HCT116 (cell line): ENCODE measurements around the gene PJA1. TPM values are rescaled to one million over a fixed set of nuclear protein-coding genes. Genes with fewer than 3 reads are reported as not detected.

Source experiments
- ATAC-seq: fragments of 200-7000 bp; cut with Tn5 transposase; 2 replicates; pipeline ENCODE4 v1.9.1; 2020; ENCODE audit warnings: mild to moderate bottlenecking, moderate library complexity
- BruUV-seq: library from RNA; stranded (reverse); fragments of 400-500 nt; replicated peaks from 2 replicates; lab custom pipeline; 2021; lab: Mats Ljungman, UMichigan
- CTCF ChIA-PET: fragments of 300-600 bp; sonication (Branson Sonifier 250); formaldehyde crosslinking; loops from one replicate; lab custom pipeline; 2021; ENCODE audit warnings: antibody characterized with exemption; lab: Charles Lee
- POLR2A ChIA-PET: fragments of 300-600, 350-600 bp; sonication (Branson Sonifier 250); formaldehyde crosslinking; loops from one replicate; lab custom pipeline; 2021; ENCODE audit warnings: antibody characterized with exemption; lab: Charles Lee
- RAD21 ChIA-PET, 2 experiments: fragments of 300-600 bp; sonication (Branson Sonifier 250); formaldehyde crosslinking; loops; one replicate each; lab custom pipeline; 2023; ENCODE audit warnings: low total read pairs in 2 of 2; ENCODE audit not compliant: uncharacterized antibody in 2 of 2, unreplicated experiment in 2 of 2, low non-redundant PET in 1 of 2; lab: Charles Lee
- DNase-seq: peaks from one replicate; pipeline ENCODE4 v3.0.0-alpha.2; 2010; ENCODE audit warnings: low read depth, low spot score
- H2AFZ ChIP-seq: fragments of 200-600 bp; shearing (Covaris generic), sonication (generic); 2 replicates; pipeline ENCODE4 v1.6.1; 2017; ENCODE audit warnings: low read depth, mixed run types, mixed read lengths, antibody characterized with exemption, low read length; ENCODE audit not compliant: poor library complexity, severe bottlenecking
- H3K27ac ChIP-seq: 2 replicates; pipeline ENCODE4 v1.5.1; 2012; ENCODE audit warnings: low read depth, low read length
- H3K27me3 ChIP-seq: fragments of 200-600 bp; sonication (generic); 2 replicates; pipeline ENCODE4 v1.6.1; 2016; ENCODE audit warnings: mixed run types, low read length, mixed read lengths; ENCODE audit not compliant: insufficient read depth
- H3K36me3 ChIP-seq, 2 experiments: fragments of 200-500 bp in 1 of 2; fragments of 200-600 bp in 1 of 2; sonication (Bioruptor generic) in 1 of 2; sonication (generic) in 1 of 2; 2 replicates each; pipeline versions ENCODE4 v1.5.1 to v1.6.1; 2014 to 2016; ENCODE audit warnings: low read length in 2 of 2, inconsistent platforms in 1 of 2, mixed read lengths in 1 of 2, mixed run types in 1 of 2; ENCODE audit not compliant: insufficient read depth in 2 of 2, control insufficient read depth in 1 of 2
- H3K4me1 ChIP-seq, 2 experiments: fragments of 200-600 bp in 1 of 2; sonication (generic) in 1 of 2; 2 replicates each; pipeline versions ENCODE4 v1.5.1 to v1.6.1; 2012 to 2017; ENCODE audit warnings: low read length in 2 of 2, inconsistent platforms in 1 of 2, mild to moderate bottlenecking in 1 of 2, mixed read lengths in 1 of 2, mixed run types in 1 of 2, moderate library complexity in 1 of 2; ENCODE audit not compliant: insufficient read depth in 2 of 2, control insufficient read depth in 1 of 2
- H3K4me2 ChIP-seq: fragments of 200-600 bp; sonication (generic); 2 replicates; pipeline ENCODE4 v1.6.1; 2017; ENCODE audit warnings: mixed run types, low read length, mixed read lengths
- H3K4me3 ChIP-seq, 2 experiments: fragments of 200-600 bp in 1 of 2; sonication (generic) in 1 of 2; replicated peaks in 1 of 2; 2 replicates each; pipeline ENCODE4 v1.5.1; 2011 to 2016; ENCODE audit warnings: low read length in 2 of 2, control low read depth in 1 of 2, low read depth in 1 of 2, mild to moderate bottlenecking in 1 of 2, mixed read lengths in 1 of 2, mixed run types in 1 of 2
- H3K79me2 ChIP-seq: fragments of 200-600 bp; sonication (generic); 2 replicates; pipeline ENCODE4 v1.6.1; 2017; ENCODE audit warnings: mild to moderate bottlenecking, mixed run types, low read length, moderate library complexity, mixed read lengths; ENCODE audit not compliant: insufficient read depth
- H3K9ac ChIP-seq: fragments of 200-600 bp; sonication (generic); 2 replicates; pipeline ENCODE4 v1.6.1; 2016; ENCODE audit warnings: low read length, mixed read lengths
- H3K9me2 ChIP-seq: fragments of 200-600 bp; sonication (generic), shearing (Covaris generic); 2 replicates; pipeline ENCODE4 v1.6.1; 2017; ENCODE audit warnings: mixed run types, mild to moderate bottlenecking, moderate library complexity; ENCODE audit not compliant: insufficient read depth
- H3K9me3 ChIP-seq, 2 experiments: fragments of 200-500 bp in 1 of 2; fragments of 200-600 bp in 1 of 2; sonication (Bioruptor generic) in 1 of 2; sonication (generic) in 1 of 2; 2 replicates each; pipeline ENCODE4 v1.6.1; 2014 to 2017; ENCODE audit warnings: low read length in 2 of 2, mixed read lengths in 2 of 2, inconsistent platforms in 1 of 2, low read depth in 1 of 2, mild to moderate bottlenecking in 1 of 2, mixed run types in 1 of 2, moderate library complexity in 1 of 2; ENCODE audit not compliant: control insufficient read depth in 1 of 2, insufficient read depth in 1 of 2
- H4K20me1 ChIP-seq: fragments of 200-600 bp; sonication (generic), shearing (Covaris generic); 2 replicates; pipeline ENCODE4 v1.6.1; 2017; ENCODE audit warnings: mixed run types, mild to moderate bottlenecking, moderate library complexity; ENCODE audit not compliant: insufficient read depth
- CBX3 ChIP-seq: IDR thresholded peaks from 2 replicates; pipeline ENCODE4 v1.6.1; 2012; ENCODE audit warnings: low read depth
- CEBPB ChIP-seq: IDR thresholded peaks from 2 replicates; pipeline ENCODE4 v1.6.1; 2012; ENCODE audit warnings: low read depth
- EGR1 ChIP-seq: IDR thresholded peaks from 2 replicates; pipeline ENCODE4 v1.6.1; 2012; ENCODE audit warnings: low read depth
- FOSL1 ChIP-seq: IDR thresholded peaks from 2 replicates; pipeline ENCODE4 v1.6.1; 2012; ENCODE audit warnings: low read depth
- JUND ChIP-seq: IDR thresholded peaks from 2 replicates; pipeline ENCODE4 v1.6.1; 2012
- MAX ChIP-seq: IDR thresholded peaks from 2 replicates; pipeline ENCODE4 v1.6.1; 2012
- POLR2A ChIP-seq: IDR thresholded peaks from 2 replicates; pipeline ENCODE4 v1.7.0; 2011; ENCODE audit warnings: borderline replicate concordance; ENCODE audit not compliant: insufficient read depth, insufficient read length; ENCODE audit errors: extremely low read depth
- RAD21 ChIP-seq: IDR thresholded peaks from 2 replicates; pipeline ENCODE4 v1.6.1; 2012; ENCODE audit warnings: low read depth, mild to moderate bottlenecking
- REST ChIP-seq: IDR thresholded peaks from 2 replicates; pipeline ENCODE4 v1.6.1; 2012; ENCODE audit warnings: low read depth
- SIN3A ChIP-seq: IDR thresholded peaks from 2 replicates; pipeline ENCODE4 v1.6.1; 2012; ENCODE audit warnings: low read depth
- SP1 ChIP-seq: IDR thresholded peaks from 2 replicates; pipeline ENCODE4 v1.6.1; 2012; ENCODE audit warnings: low read depth
- SRF ChIP-seq: IDR thresholded peaks from 2 replicates; pipeline ENCODE4 v1.6.1; 2012; ENCODE audit warnings: low read depth
- YY1 ChIP-seq: IDR thresholded peaks from 2 replicates; pipeline ENCODE4 v1.6.1; 2011; ENCODE audit warnings: low read length, low read depth, moderate library complexity, mild to moderate bottlenecking; ENCODE audit not compliant: insufficient replicate concordance; ENCODE audit errors: extremely low read depth
- ZNF274 ChIP-seq: fragments of 200-500 bp; sonication (Bioruptor generic); IDR thresholded peaks from 2 replicates; pipeline ENCODE4 v1.6.1; 2014; ENCODE audit warnings: mild to moderate bottlenecking, low read depth, low read length, inconsistent platforms
- intact Hi-C: fragments of 100-400 bp; cut with micrococcal nuclease; formaldehyde crosslinking; loops from 2 replicates; pipeline ENCODE4 v1.10.0; 2022
- total RNA-seq: library from RNA; stranded (reverse); gene quantifications from one replicate; pipeline ENCODE4 v1.2.1, GENCODE V29; 2021; ENCODE audit not compliant: unreplicated experiment
- TF ChIP-seq, protein P1 (sequence below): IDR thresholded peaks from 2 replicates; pipeline ENCODE4 v1.6.1; 2011; ENCODE audit warnings: mild to moderate bottlenecking, low read length, moderate library complexity; ENCODE audit not compliant: insufficient replicate concordance; ENCODE audit errors: extremely low read depth
- TF ChIP-seq, protein P2 (sequence below), 3 experiments: fragments of 200-600 bp in 1 of 3; sonication (generic) in 1 of 3; IDR thresholded peaks in 2 of 3; conservative IDR thresholded peaks in 1 of 3; 2 replicates each; pipeline ENCODE4 v1.5.1; 2012 to 2017; ENCODE audit warnings: low read depth in 2 of 3, low read length in 2 of 3, antibody characterized with exemption in 1 of 3, borderline replicate concordance in 1 of 3, control low read depth in 1 of 3, mild to moderate bottlenecking in 1 of 3, mixed read lengths in 1 of 3, mixed run types in 1 of 3, moderate library complexity in 1 of 3; ENCODE audit not compliant: insufficient read depth in 1 of 3

The PJA1 gene
- total RNA-seq, 1 experiment from 2014 or later = 15.7 TPM

DNA sequence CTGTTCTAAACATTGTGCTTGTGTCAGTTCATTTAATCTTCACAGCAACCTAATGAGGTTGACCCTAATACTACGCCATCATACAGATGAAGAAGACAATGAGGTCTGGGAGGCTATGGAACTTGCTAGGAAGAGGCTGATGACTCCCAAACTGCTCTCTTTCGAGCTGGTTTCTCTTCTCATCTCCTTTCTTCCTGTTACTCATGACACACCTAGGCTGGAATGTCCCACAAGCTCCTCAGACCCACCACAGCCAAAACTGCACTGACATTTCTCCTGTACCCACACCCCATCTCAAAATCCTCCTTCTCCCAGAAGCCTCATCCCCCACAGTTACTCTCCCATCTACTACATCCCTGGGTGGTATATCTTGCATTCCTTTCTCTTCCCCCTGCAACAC lies 27.4 kb upstream of the PJA1 start:
- ATAC-seq = no peak
- Histone ChIP-seq H2AFZ (no peak overlapping the region), H3K36me3 (no peaks in the 10 kb centered on the region), H3K4me3 (no peak overlapping the region), H3K27ac (no peak overlapping the region), H3K9ac (no peak overlapping the region), H3K9me2 (no peaks in the 10 kb centered on the region), H3K4me1 (0 out of 4 replicates have a peak, but pooled peaks cover 0 to 5% of the 10 kb centered on the region in 2 experiments), H4K20me1 (no peaks in the 10 kb centered on the region), H3K4me2 (no peak overlapping the region), H3K27me3 (no peaks in the 10 kb centered on the region), H3K79me2 (no peaks in the 10 kb centered on the region), H3K9me3 (no peaks in the 10 kb centered on the region)
- TF ChIP-seq POLR2A = no peak
- no peak for TF ChIP-seq ZNF274
- no peak for TF ChIP-seq SRF
- TF ChIP-seq, protein P1, sequence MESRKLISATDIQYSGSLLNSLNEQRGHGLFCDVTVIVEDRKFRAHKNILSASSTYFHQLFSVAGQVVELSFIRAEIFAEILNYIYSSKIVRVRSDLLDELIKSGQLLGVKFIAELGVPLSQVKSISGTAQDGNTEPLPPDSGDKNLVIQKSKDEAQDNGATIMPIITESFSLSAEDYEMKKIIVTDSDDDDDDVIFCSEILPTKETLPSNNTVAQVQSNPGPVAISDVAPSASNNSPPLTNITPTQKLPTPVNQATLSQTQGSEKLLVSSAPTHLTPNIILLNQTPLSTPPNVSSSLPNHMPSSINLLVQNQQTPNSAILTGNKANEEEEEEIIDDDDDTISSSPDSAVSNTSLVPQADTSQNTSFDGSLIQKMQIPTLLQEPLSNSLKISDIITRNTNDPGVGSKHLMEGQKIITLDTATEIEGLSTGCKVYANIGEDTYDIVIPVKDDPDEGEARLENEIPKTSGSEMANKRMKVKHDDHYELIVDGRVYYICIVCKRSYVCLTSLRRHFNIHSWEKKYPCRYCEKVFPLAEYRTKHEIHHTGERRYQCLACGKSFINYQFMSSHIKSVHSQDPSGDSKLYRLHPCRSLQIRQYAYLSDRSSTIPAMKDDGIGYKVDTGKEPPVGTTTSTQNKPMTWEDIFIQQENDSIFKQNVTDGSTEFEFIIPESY = no peak
- TF ChIP-seq REST = no peak
- TF ChIP-seq, protein P2, sequence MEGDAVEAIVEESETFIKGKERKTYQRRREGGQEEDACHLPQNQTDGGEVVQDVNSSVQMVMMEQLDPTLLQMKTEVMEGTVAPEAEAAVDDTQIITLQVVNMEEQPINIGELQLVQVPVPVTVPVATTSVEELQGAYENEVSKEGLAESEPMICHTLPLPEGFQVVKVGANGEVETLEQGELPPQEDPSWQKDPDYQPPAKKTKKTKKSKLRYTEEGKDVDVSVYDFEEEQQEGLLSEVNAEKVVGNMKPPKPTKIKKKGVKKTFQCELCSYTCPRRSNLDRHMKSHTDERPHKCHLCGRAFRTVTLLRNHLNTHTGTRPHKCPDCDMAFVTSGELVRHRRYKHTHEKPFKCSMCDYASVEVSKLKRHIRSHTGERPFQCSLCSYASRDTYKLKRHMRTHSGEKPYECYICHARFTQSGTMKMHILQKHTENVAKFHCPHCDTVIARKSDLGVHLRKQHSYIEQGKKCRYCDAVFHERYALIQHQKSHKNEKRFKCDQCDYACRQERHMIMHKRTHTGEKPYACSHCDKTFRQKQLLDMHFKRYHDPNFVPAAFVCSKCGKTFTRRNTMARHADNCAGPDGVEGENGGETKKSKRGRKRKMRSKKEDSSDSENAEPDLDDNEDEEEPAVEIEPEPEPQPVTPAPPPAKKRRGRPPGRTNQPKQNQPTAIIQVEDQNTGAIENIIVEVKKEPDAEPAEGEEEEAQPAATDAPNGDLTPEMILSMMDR (IDR thresholded peaks at IDR 0.05 in 2 of 3, conservative IDR thresholded peaks at IDR 0.05 in 1 of 3; ENCODE audit: borderline replicate concordance in 1 of 3, insufficient read depth in 1 of 3, low read depth in 2 of 3, low read length in 2 of 3) = no peak
- no peak for TF ChIP-seq RAD21
- TF ChIP-seq CBX3 = no peak
- no peak for TF ChIP-seq JUND
- no peak for TF ChIP-seq SP1
- no peak for TF ChIP-seq MAX
- no peak for TF ChIP-seq CEBPB
- TF ChIP-seq FOSL1 = no peak
- TF ChIP-seq YY1 = no peak
- TF ChIP-seq EGR1 = no peak
- no peak for TF ChIP-seq SIN3A
- ChIA-PET CTCF (no interaction called here), RAD21 (no interaction called here), POLR2A (no interaction called here)
- DNase-seq = no peak
- BruUV-seq = no TSS peak
- intact Hi-C loops = no loop called here
